GM21360 (cell line): ENCODE measurements around the gene SPDYE16.
"Not testable (repeated sequence)": the region's sequence is repeated elsewhere in the genome, so short reads cannot be mapped to it uniquely, and the experiment has no call there.

Experiments
- ATAC-seq: cut with Tn5 transposase; IDR thresholded peaks from one replicate; pipeline ENCODE4 v1.9.1; 2021; ENCODE audit warnings: mild to moderate bottlenecking, moderate library complexity; ENCODE audit not compliant: unreplicated experiment

Gene SPDYE16

GRCh38 chr7:76551992-76552391, 8.9 kb upstream of the SPDYE16 start:
- ATAC-seq: not testable (repeated sequence)

DNA sequence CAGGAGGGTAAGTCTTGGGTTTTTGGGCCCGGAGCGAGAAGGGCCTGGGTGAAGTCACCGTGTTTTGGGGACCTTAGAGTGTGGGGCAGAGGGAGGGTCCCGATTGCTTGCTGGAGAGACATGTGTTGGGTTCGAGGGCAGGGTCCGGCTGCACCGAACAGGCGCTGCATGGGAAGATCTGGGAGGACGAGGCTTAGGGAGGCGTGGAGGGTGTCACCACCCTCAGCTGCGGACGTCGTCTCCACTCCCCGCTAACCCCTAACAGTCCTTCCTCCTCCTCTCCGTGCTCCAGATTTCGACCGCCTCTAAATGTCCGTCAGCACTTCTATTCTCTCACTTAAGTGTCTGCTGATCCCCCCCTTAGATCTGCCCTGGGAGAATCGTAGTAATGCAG, 6.8 kb upstream of the SPDYE16 start:
- ATAC-seq: not testable (repeated sequence)

GRCh38 chr7:76549025-76549854, 6.1 kb upstream of the SPDYE16 start:
- ATAC-seq: peak; percentile 99

DNA sequence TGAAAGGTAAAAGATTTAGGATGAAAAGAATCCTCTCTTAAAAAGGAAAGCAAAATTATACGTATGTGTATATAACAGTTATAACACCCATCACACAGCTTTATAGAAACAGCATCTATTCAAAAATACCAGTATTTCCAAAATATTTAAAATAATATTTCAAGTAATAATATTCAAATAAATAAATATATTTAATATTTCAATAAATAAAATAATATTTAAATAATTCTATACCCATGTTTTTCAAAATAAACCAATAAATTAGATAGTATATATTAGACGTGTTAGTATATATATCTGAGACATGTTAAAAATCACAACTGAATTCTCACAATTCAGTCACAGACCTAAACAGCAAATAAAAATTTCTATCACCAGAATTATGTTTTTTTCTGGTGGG, 11.5 kb downstream of the SPDYE16 start:
- ATAC-seq: not testable (repeated sequence)

- ATAC-seq: not testable (repeated sequence)
Observed at GRCh38 chr7:76526183-76526582, 16.9 kb downstream of the SPDYE16 start.

- not testable (repeated sequence) for ATAC-seq
Observed at GRCh38 chr7:76516932-76517331, 26.2 kb downstream of the SPDYE16 start.

- ATAC-seq: no peak
Observed at GRCh38 chr7:76515999-76516443, 27.1 kb downstream of the SPDYE16 start.

- no peak for ATAC-seq
Observed at GRCh38 chr7:76514926-76515771, 27.9 kb downstream of the SPDYE16 start.

DNA sequence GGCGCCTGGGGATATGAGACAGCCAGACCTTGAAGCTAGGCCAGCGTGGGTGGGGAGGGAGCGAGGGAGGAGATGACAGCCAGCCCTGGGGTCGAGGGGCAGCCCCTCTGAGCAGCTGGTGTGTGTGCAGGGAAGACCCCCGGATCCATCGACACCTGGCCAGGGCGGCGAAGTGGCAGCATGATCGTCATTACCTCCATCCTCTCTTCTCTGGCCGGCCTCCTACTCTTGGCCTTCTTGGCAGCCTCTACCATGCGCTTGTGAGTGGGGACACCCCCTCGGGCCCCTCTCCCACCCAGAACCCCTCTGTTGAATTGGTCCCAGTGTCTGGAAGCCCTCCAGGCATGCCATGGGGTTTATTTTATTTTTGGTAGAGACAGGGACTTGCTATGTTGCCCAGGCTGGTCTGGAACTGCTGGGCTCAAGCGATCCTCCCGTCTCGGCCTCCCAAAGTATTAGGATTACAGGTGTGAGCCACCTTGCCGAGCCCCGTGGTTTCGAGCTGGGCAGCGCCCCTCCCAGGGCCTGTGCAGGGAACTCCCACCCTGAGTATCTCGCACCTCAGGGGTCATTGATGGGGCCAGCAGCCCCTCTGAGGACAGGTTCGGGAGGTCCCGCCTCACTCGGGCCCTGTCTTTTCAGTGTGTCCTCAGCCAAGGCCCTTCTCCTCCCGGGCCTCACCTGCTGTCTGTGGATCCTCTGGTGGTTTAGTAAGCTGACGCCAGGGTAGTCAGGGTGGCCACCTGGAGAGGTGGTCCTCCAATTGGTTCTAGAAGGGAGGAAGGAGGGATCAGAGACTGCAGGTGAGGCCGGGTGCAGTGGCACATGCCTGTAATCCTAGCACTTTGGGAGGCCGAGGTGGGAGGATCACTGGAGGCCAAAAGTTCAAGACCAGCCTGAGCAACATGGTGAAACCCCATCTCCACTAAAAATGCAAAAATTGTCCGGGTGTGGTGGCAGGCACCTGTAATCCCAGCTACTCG, 29.0 kb downstream of the SPDYE16 start:
- no peak for ATAC-seq

DNA sequence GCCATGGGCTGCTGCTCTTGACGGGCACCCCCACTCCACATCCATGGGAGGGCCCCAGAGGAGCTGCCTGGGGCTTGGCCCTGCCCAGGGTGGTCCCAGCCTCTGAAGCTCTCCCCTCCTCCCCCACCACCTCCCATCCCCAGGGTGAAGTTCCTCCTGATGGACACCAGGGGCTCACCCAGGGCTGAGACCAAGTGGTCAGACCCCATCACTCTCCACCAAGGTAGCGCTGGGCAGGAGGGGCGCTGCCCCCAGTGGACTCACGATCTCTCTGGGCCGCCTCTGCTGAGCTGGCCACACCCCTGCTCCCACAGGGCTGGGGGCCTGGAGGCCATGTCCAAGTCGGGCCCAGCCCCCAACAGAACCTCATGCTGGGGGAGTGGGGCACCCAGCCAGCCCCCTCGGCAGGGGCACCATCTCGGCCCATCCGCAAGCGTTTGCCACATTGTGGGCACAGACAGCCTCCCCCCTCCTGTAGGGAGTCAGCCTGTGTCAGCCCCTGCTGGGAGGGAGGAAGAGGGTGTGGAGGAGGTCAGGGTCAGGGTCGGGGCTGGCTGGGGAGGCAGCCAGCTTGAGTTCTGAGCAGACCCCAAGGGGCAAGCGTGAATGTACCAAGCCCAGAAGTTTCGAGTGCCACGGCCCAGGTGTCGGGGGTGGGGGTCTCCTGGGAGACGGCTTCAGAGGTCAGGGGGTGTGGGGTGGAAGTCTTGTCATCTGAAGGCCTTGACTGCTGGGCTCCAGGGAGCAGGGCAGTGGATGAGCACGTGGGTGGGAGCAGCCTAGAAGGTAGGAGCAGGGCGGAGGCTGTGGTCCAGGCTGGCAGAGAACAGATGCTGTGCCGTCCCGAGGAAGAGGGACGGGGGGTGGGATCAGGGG, 29.9 kb downstream of the SPDYE16 start:
- no peak for ATAC-seq

DNA sequence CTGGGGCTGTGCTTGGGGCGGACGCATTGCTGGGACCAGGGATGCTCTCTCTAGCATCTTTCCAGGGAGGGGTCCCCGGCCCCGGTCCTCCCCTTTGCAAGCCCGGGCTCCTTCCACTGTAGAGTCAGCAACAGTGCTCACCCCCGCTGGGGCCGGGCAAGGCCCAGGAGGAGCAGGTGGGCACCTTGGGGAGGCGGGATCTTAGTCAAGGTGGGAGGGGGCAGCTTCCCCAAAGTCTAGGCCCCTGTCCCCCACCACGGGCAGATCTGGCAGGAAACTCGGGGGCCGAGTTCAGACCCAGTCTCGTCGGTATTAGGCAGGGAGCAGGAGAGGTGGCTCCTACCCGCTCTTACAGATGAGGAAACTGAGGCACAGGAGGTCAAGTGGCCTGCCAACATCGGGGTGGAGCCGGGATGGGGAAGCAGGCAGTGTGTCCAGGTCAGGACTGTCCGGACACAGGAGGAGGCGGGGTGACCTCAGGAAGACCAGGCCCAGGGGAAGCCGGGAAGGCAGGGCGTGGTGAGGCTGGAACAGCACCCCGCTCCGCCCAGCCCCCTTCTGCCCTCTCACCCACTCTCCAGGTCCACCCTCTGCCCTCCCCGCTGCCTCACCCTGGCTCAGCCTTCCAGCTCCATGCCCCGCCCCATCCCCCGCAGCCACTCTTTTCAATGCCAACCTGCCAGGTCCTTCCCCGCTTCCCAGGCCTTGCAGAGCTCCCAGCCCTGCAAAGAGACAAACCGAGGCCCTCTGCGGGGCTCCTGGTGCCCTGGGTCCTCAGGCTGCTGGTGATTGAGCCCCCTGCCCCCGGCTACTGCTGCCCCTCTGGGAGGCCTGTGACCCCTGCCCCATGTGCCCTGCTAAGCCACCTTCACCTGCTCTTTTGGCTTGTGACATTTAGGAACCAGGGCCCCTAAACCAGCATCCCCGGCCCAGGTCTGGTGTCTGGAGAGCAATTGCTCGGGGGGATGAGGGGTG, 30.9 kb downstream of the SPDYE16 start:
- ATAC-seq: not testable (repeated sequence)

DNA sequence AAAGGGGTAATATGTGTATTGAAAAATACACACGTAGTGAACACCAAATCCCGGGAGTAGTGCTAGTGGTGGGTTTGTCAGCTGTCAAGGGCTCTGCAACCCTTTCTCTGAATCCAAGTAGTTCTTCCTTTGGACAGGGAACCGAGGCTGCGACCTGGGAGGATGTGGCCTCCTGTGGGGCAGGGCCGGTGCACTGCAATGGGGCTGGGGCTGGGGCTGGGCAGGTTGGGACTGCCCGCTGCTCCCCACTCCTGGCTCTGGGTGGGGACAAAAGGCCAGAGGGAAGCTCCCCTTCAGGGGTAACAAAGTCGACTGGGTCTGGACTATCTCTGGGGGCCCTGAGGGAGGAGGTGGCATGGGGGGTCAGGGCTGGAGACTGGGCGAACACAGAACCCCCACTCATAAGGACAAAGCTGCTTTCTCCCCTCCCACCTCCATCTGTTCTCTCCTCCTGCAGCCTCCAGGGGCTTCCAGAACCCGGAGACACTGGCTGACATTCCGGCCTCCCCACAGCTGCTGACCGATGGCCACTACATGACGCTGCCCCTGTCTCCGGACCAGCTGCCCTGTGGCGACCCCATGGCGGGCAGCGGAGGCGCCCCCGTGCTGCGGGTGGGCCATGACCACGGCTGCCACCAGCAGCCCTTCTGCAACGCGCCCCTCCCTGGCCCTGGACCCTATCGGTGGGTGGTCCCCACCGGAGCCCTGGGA, 31.7 kb downstream of the SPDYE16 start:
- ATAC-seq: not testable (repeated sequence)

- ATAC-seq: no peak
Observed at GRCh38 chr7:76509931-76510877, 32.9 kb downstream of the SPDYE16 start, which contains the start of gene UPK3B. TSS of gene UPK3B (plus strand) at chr7:76510552. CDS start at chr7:76510653, 101 bp downstream.

DNA sequence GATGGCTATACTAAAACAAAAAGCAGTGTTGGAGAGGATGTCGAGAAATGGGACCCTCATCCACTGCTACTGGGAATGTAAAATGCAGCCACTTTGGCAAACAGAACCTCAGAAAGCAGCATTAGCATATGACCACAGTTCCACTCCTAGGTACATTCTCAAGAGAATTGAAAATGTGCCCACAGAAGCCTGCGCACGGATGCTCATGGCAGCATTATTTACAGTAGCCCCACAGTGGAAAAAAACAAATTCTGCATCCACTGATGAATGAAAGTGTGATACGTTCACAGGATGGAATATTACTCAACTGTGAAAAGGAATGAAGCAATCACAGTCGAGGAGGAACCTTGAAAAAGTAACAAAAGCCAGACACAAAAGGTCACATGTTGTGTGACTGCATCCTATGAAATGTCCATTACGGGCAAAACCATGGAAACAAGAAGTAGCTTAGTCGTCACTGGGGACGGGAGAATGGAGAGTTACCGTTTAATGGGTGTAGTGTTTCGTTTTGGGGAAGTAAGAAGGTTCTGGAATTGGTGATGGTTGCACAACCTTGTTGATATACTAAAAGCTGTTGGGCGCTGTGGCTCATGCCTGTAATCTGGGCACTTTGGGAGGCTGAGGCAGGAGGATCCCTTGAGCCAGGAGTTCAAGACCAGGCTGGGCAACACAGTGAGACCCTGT, 35.2 kb downstream of the SPDYE16 start:
- ATAC-seq: no peak

GRCh38 chr7:76506643-76507042, 36.5 kb downstream of the SPDYE16 start:
- not testable (repeated sequence) for ATAC-seq

- no peak for ATAC-seq
Observed at GRCh38 chr7:76506081-76506440, 37.0 kb downstream of the SPDYE16 start.
